H1 (cell line): ENCODE data around the gene SFMBT2. TPM values are rescaled to one million over a fixed set of nuclear protein-coding genes. Genes with fewer than 3 reads are reported as not detected.

Experiments used
- CHD7 ChIP-seq: fragments of 300-600 bp; sonication (generic); IDR thresholded peaks from 2 replicates; pipeline ENCODE4 v1.7.1; 2012; ENCODE audit warnings: low read length, moderate library complexity, mild to moderate bottlenecking, inconsistent platforms; ENCODE audit not compliant: insufficient replicate concordance
- polyA plus RNA-seq, 7 experiments: library from polyadenylated mRNA; depleted of rRNA in 3 of 7; stranded (reverse) in 5 of 7; unstranded in 2 of 7; fragments of >200 nt in 5 of 7; fragments of 200-250 nt in 2 of 7; gene quantifications; 1 replicate in 5 of 7; 2 replicates in 1 of 7; 4 replicates in 1 of 7; pipeline versions ENCODE4 v1.2.1 to v1.2.3, GENCODE V29; 2011 to 2013; ENCODE audit warnings: missing spikeins in 2 of 7, mixed read lengths in 2 of 7
- total RNA-seq: library from RNA; stranded (reverse); fragmentation: NEBNext Ultra II Directional; extraction: Animal tissue kit (Norgen Biotek cat#: 25700); gene quantifications from 2 replicates; pipeline ENCODE4 v1.2.1, GENCODE V29; 2021

SFMBT2 gene
- total and polyA plus RNA-seq, 2 of the 8 experiments (the other 6 are each of a cell fraction or from before 2014, with no cell fraction given) = 2.9 to 11.0 TPM

- TF ChIP-seq CHD7 = no peak
Observed at GRCh38 chr10:7327885-7328284, 82.9 kb downstream of the SFMBT2 start (continued).
